Measurements from ENCODE around the gene APIP. TPM values are rescaled to one million over a fixed set of nuclear protein-coding genes. Genes with fewer than 3 reads are reported as not detected.

APIP gene
- total and polyA plus RNA-seq, 10 of the 15 experiments (the other 5 are each of a cell fraction or from before 2014, with no cell fraction given): 26.8 to 87.1 (median 52.8) TPM

DNA sequence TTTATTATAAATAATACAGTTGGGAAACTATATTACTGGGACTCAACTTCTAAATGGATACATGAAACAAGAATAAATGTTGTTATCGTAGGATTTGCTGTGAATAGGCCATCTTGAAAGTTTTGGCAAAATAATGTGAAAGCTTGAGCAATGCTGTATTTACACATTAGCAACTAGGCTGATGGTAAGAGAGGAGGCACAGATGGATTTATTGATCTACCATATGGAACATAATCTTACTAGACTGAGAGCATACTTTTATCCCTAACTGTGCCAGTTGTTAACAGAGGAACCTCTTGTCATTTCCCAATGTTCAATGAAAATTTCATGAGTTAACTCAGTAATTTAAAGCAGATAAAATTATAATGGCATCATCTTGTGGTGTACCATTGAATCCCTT lies 22.8 kb downstream of the APIP start (continued):
- TF ChIP-seq, protein P1, sequence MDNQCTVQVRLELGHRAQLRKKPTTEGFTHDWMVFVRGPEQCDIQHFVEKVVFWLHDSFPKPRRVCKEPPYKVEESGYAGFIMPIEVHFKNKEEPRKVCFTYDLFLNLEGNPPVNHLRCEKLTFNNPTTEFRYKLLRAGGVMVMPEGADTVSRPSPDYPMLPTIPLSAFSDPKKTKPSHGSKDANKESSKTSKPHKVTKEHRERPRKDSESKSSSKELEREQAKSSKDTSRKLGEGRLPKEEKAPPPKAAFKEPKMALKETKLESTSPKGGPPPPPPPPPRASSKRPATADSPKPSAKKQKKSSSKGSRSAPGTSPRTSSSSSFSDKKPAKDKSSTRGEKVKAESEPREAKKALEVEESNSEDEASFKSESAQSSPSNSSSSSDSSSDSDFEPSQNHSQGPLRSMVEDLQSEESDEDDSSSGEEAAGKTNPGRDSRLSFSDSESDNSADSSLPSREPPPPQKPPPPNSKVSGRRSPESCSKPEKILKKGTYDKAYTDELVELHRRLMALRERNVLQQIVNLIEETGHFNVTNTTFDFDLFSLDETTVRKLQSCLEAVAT (IDR thresholded peaks at IDR 0.05): no peak
- no peak for TF ChIP-seq POLR2AphosphoS2 (IDR thresholded peaks at IDR 0.05; ENCODE audit: low read depth, low read length)
- TF ChIP-seq, protein P2, sequence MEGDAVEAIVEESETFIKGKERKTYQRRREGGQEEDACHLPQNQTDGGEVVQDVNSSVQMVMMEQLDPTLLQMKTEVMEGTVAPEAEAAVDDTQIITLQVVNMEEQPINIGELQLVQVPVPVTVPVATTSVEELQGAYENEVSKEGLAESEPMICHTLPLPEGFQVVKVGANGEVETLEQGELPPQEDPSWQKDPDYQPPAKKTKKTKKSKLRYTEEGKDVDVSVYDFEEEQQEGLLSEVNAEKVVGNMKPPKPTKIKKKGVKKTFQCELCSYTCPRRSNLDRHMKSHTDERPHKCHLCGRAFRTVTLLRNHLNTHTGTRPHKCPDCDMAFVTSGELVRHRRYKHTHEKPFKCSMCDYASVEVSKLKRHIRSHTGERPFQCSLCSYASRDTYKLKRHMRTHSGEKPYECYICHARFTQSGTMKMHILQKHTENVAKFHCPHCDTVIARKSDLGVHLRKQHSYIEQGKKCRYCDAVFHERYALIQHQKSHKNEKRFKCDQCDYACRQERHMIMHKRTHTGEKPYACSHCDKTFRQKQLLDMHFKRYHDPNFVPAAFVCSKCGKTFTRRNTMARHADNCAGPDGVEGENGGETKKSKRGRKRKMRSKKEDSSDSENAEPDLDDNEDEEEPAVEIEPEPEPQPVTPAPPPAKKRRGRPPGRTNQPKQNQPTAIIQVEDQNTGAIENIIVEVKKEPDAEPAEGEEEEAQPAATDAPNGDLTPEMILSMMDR (IDR thresholded peaks at IDR 0.05 in 2 of 3, conservative IDR thresholded peaks at IDR 0.05 in 1 of 3; ENCODE audit: control insufficient read depth in 2 of 3, extremely low read depth in 1 of 3, insufficient read depth in 1 of 3, low read depth in 3 of 3, low read length in 3 of 3): no peak
- TF ChIP-seq ZNF687 (IDR thresholded peaks at IDR 0.05): no peak
- no peak for TF ChIP-seq TCF3 (IDR thresholded peaks at IDR 0.05; ENCODE audit: borderline replicate concordance, insufficient read depth, low read depth, low read length)
